DND-41 (cell line): Measurements from ENCODE around the gene RBFOX1.

ENCODE experiments used
- ATAC-seq: fragments of 200-7000 bp; cut with Tn5 transposase; 3 replicates; pipeline ENCODE4 v1.9.1; 2021; ENCODE audit warnings: low read depth; ENCODE audit not compliant: insufficient read depth
- DNase-seq: peaks from one replicate; pipeline ENCODE4 v3.0.0-alpha.2; 2020
- H2AFZ ChIP-seq: 2 replicates; pipeline ENCODE4 v1.6.0; 2012; ENCODE audit warnings: low read depth, low read length
- H3K27ac ChIP-seq: 2 replicates; pipeline ENCODE4 v1.5.1; 2012; ENCODE audit warnings: low read length, inconsistent platforms
- H3K27me3 ChIP-seq: fragments of 200-600 bp; sonication (generic); 2 replicates; pipeline ENCODE4 v1.6.0; 2012; ENCODE audit warnings: low read length, mild to moderate bottlenecking, inconsistent platforms; ENCODE audit not compliant: insufficient read depth, poor library complexity
- H3K36me3 ChIP-seq: 2 replicates; pipeline ENCODE4 v1.5.1; 2012; ENCODE audit warnings: low read length, inconsistent platforms; ENCODE audit not compliant: insufficient read depth
- H3K4me1 ChIP-seq: 2 replicates; pipeline ENCODE4 v1.5.1; 2012; ENCODE audit warnings: mild to moderate bottlenecking, low read length; ENCODE audit not compliant: insufficient read depth
- H3K4me2 ChIP-seq: 2 replicates; pipeline ENCODE4 v1.6.0; 2012; ENCODE audit warnings: mild to moderate bottlenecking, moderate library complexity, low read length, inconsistent platforms; ENCODE audit not compliant: insufficient read depth
- H3K4me3 ChIP-seq, 2 experiments: fragments of 200-600 bp in 1 of 2; shearing (Covaris generic) in 1 of 2; 2 replicates each; pipeline ENCODE4 v1.5.1; 2012 to 2016; ENCODE audit warnings: inconsistent platforms in 2 of 2, low read length in 2 of 2, mild to moderate bottlenecking in 2 of 2, low read depth in 1 of 2, moderate library complexity in 1 of 2
- H3K79me2 ChIP-seq: 2 replicates; pipeline ENCODE4 v1.6.0; 2012; ENCODE audit warnings: low read length, inconsistent platforms; ENCODE audit not compliant: insufficient read depth
- H3K9ac ChIP-seq: 2 replicates; pipeline ENCODE4 v1.6.0; 2012; ENCODE audit warnings: low read depth, mild to moderate bottlenecking, inconsistent platforms, low read length, moderate library complexity
- H3K9me3 ChIP-seq: 2 replicates; pipeline ENCODE4 v1.5.1; 2012; ENCODE audit warnings: low read length, moderate library complexity, mild to moderate bottlenecking, inconsistent platforms; ENCODE audit not compliant: insufficient read depth, severe bottlenecking
- H4K20me1 ChIP-seq: 2 replicates; pipeline ENCODE4 v1.6.0; 2012; ENCODE audit warnings: low read length; ENCODE audit not compliant: insufficient read depth
- EZH2 ChIP-seq: IDR thresholded peaks from 3 replicates; pipeline ENCODE4 v1.6.1; 2012; ENCODE audit warnings: borderline replicate concordance, low read depth, mild to moderate bottlenecking, moderate library complexity, low read length, inconsistent platforms; ENCODE audit not compliant: severe bottlenecking
- TF ChIP-seq, protein P1 (sequence below): IDR thresholded peaks from 2 replicates; pipeline ENCODE4 v1.5.1; 2012; ENCODE audit warnings: borderline replicate concordance, low read length, moderate library complexity, mild to moderate bottlenecking; ENCODE audit not compliant: poor library complexity, severe bottlenecking; ENCODE audit errors: extremely low read depth

Gene RBFOX1

DNA sequence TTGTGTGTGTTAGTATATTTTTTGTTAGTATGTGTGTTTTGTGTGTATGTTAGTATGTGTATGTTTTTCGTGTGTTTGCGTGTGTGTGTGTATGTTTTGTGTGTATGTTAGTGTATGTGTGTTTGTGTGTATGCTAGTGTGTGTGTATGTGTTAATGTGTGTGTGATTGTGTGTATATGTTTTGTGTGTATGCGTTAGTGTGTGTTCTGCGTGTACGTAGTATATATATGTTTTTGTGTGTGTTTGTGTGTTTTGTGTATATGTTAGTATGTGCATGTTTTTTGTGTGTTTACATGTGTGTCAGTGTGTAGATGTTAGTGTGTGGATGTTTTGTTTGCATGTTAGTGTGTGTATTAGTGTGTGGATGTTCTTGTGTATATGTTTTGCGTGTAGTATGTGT, 29.6 kb downstream of the RBFOX1 start:
- H3K79me2 ChIP-seq: no peaks in the 10 kb centered on the region
- no peak overlapping the region for H2AFZ ChIP-seq
- no peak overlapping the region for H3K9ac ChIP-seq
- no peaks in the 10 kb centered on the region for H3K27me3 ChIP-seq
- no peaks in the 10 kb centered on the region for H3K9me3 ChIP-seq
- H3K27ac ChIP-seq: no peak overlapping the region
- H3K36me3 ChIP-seq: no peaks in the 10 kb centered on the region
- no peak overlapping the region for H3K4me3 ChIP-seq
- no peak for DNase-seq
- H3K4me2 ChIP-seq: no peak overlapping the region
- no peaks in the 10 kb centered on the region for H3K4me1 ChIP-seq
- no peak for ATAC-seq
- TF ChIP-seq, protein P1, sequence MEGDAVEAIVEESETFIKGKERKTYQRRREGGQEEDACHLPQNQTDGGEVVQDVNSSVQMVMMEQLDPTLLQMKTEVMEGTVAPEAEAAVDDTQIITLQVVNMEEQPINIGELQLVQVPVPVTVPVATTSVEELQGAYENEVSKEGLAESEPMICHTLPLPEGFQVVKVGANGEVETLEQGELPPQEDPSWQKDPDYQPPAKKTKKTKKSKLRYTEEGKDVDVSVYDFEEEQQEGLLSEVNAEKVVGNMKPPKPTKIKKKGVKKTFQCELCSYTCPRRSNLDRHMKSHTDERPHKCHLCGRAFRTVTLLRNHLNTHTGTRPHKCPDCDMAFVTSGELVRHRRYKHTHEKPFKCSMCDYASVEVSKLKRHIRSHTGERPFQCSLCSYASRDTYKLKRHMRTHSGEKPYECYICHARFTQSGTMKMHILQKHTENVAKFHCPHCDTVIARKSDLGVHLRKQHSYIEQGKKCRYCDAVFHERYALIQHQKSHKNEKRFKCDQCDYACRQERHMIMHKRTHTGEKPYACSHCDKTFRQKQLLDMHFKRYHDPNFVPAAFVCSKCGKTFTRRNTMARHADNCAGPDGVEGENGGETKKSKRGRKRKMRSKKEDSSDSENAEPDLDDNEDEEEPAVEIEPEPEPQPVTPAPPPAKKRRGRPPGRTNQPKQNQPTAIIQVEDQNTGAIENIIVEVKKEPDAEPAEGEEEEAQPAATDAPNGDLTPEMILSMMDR: no peak
- no peak for TF ChIP-seq EZH2
- no peaks in the 10 kb centered on the region for H4K20me1 ChIP-seq

DNA sequence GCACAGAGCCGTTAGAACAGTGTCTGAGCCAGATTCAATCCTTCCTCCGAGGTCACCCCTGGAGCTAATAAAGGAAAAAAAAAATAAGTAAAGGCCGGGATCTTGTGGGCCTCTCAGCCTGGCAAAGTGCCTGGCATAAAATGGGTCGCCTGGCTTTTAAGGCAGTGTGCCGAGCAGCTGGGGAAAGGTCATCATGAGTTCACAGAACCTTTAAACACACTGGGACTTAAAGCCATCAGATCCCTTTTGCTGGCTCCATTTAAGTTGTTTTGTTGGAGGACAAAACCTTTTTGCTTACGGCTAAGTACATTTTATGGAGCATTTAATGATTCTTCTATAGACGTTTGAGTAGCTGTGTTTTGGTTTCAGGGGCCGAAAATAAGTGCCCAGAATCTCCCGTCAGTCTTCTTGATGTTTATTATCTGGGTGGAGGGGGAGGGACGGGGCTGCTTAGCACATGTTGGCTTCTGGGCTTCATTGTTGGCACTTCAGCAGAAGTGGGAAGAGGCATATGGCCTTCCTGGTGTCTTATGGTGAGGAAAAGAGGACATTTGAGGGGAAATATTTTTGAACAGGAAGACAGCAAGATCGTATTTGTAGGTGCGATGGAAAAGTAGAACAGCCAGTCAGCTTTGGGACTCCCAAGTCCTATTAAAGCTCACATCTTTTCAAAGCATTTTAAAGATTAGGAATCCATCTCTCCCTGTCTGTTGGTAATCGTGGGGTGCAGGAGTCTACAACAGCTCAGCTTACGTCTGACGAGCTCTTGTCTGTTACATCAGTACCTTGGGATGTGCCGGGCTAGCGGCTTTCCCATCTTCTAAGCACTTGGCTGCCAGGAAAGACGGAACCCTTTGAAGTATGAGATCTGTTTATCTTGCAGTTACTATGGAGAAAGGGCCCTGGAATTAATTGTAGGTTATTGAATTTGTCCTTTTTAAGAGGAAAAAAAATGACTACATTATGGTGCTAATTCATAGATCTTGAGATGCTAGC, 31.1 kb downstream of the RBFOX1 start:
- no peak overlapping the region for H3K9ac ChIP-seq
- no peaks in the 10 kb centered on the region for H3K4me1 ChIP-seq
- H3K4me3 ChIP-seq: no peak overlapping the region
- H3K27me3 ChIP-seq: no peaks in the 10 kb centered on the region
- no peak overlapping the region for H3K27ac ChIP-seq
- DNase-seq (no peak), ATAC-seq (no peak)
- no peaks in the 10 kb centered on the region for H3K79me2 ChIP-seq
- H2AFZ ChIP-seq: no peak overlapping the region
- no peaks in the 10 kb centered on the region for H4K20me1 ChIP-seq
- H3K4me2 ChIP-seq: no peak overlapping the region
- no peaks in the 10 kb centered on the region for H3K36me3 ChIP-seq
- TF ChIP-seq, protein P1: no peak
- no peak for TF ChIP-seq EZH2
- no peaks in the 10 kb centered on the region for H3K9me3 ChIP-seq

DNA sequence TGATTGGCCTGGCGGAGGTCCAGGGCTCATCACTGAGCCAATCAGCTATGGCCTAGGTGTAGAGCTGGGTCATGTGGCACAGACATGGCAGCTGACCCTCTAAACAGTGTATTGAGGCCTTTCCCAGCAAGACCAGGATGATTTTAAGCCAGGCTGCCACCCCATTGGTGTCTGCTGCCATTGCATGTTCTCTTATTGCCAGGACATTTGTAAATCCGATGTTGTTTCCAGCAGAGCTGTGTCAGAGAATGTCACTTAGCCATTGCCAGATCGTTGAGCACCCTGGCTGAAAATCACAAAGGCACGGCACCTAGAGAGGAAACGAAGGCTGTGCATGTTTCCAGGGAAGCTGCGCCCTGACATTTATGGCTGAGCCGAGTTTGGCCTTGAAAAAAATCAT, 33.4 kb downstream of the RBFOX1 start:
- no peak overlapping the region for H3K4me3 ChIP-seq
- no peaks in the 10 kb centered on the region for H4K20me1 ChIP-seq

More for the DNA sequence above, 33.4 kb downstream of the RBFOX1 start:
- Histone ChIP-seq H3K27me3 (no peaks in the 10 kb centered on the region), H3K4me2 (no peak overlapping the region), H3K36me3 (no peaks in the 10 kb centered on the region), H3K4me1 (no peaks in the 10 kb centered on the region), H3K9me3 (no peaks in the 10 kb centered on the region), H3K79me2 (no peaks in the 10 kb centered on the region), H3K9ac (no peak overlapping the region), H3K27ac (no peak overlapping the region), H2AFZ (no peak overlapping the region)
- no peak for TF ChIP-seq EZH2
- TF ChIP-seq, protein P1: no peak
- ATAC-seq (no peak), DNase-seq (no peak)
